Mesenchymal stem cell (in vitro differentiated cells and primary cell): ENCODE measurements around the gene DUOX2.

Experiments
- DNase-seq: peaks from one replicate; pipeline ENCODE4 v3.0.0-alpha.2; 2013
- H2AFZ ChIP-seq: one replicate; pipeline ENCODE4 v1.6.1; 2013; ENCODE audit warnings: low read depth, mild to moderate bottlenecking, control low read depth, inconsistent platforms, low read length, moderate library complexity
- H2AK5ac ChIP-seq: 2 replicates; pipeline ENCODE4 v1.6.1; 2013; ENCODE audit warnings: low read length, moderate library complexity, mild to moderate bottlenecking, inconsistent platforms; ENCODE audit not compliant: severe bottlenecking
- H2BK120ac ChIP-seq: one replicate; pipeline ENCODE4 v1.6.1; 2013; ENCODE audit warnings: low read depth, mild to moderate bottlenecking, inconsistent platforms, low read length, moderate library complexity
- H2BK12ac ChIP-seq, 2 experiments: one replicate each; pipeline ENCODE4 v1.6.1; 2013; ENCODE audit warnings: inconsistent platforms in 2 of 2, low read length in 2 of 2, mild to moderate bottlenecking in 2 of 2, moderate library complexity in 2 of 2, control low read depth in 1 of 2
- H2BK15ac ChIP-seq: one replicate; pipeline ENCODE4 v1.6.1; 2013; ENCODE audit warnings: mild to moderate bottlenecking, low read depth, inconsistent platforms; ENCODE audit not compliant: poor library complexity, severe bottlenecking
- H2BK5ac ChIP-seq: 2 replicates; pipeline ENCODE4 v1.6.1; 2013; ENCODE audit warnings: low read depth, mild to moderate bottlenecking, low read length, control low read depth, inconsistent platforms; ENCODE audit not compliant: poor library complexity, severe bottlenecking
- H3K14ac ChIP-seq, 2 experiments: one replicate each; pipeline ENCODE4 v1.6.1; 2013; ENCODE audit warnings: inconsistent platforms in 2 of 2, low read length in 2 of 2, control low read depth in 1 of 2, mild to moderate bottlenecking in 1 of 2, moderate library complexity in 1 of 2
- H3K18ac ChIP-seq, 2 experiments: one replicate each; pipeline ENCODE4 v1.6.1; 2013; ENCODE audit warnings: inconsistent platforms in 2 of 2, low read length in 2 of 2, control low read depth in 1 of 2, low read depth in 1 of 2, mild to moderate bottlenecking in 1 of 2
- H3K23ac ChIP-seq, 2 experiments: one replicate each; pipeline ENCODE4 v1.6.1; 2013; ENCODE audit warnings: inconsistent platforms in 2 of 2, low read length in 2 of 2, mild to moderate bottlenecking in 2 of 2, moderate library complexity in 2 of 2, control low read depth in 1 of 2
- H3K27ac ChIP-seq: 2 replicates; pipeline ENCODE4 v1.5.1; 2013; ENCODE audit warnings: mild to moderate bottlenecking, moderate library complexity, low read length, control low read depth, inconsistent platforms; ENCODE audit not compliant: poor library complexity, severe bottlenecking
- H3K27me3 ChIP-seq, 2 experiments: 2 replicates each; pipeline versions ENCODE4 v1.6.1 to v1.7.0; 2013; ENCODE audit warnings: low read length in 2 of 2, mild to moderate bottlenecking in 2 of 2, moderate library complexity in 2 of 2, control low read depth in 1 of 2, inconsistent platforms in 1 of 2; ENCODE audit not compliant: control insufficient read depth in 1 of 2, insufficient read depth in 1 of 2
- H3K36me3 ChIP-seq, 2 experiments: 2 replicates each; pipeline versions ENCODE4 v1.6.1 to v1.7.0; 2013; ENCODE audit warnings: low read length in 2 of 2, control low read depth in 1 of 2, inconsistent platforms in 1 of 2, low read depth in 1 of 2, mild to moderate bottlenecking in 1 of 2; ENCODE audit not compliant: insufficient read depth in 2 of 2, control insufficient read depth in 1 of 2
- H3K4ac ChIP-seq, 2 experiments: one replicate each; pipeline ENCODE4 v1.6.1; 2013; ENCODE audit warnings: inconsistent platforms in 2 of 2, low read length in 2 of 2, mild to moderate bottlenecking in 2 of 2, moderate library complexity in 2 of 2, control low read depth in 1 of 2, low read depth in 1 of 2
- H3K4me1 ChIP-seq: 2 replicates; pipeline ENCODE4 v1.6.1; 2013; ENCODE audit warnings: low read depth, low read length, control low read depth; ENCODE audit not compliant: control insufficient read depth, insufficient read depth
- H3K4me2 ChIP-seq: 2 replicates; pipeline ENCODE4 v1.6.1; 2013; ENCODE audit warnings: low read length, mild to moderate bottlenecking, inconsistent platforms; ENCODE audit not compliant: poor library complexity, severe bottlenecking
- H3K4me3 ChIP-seq, 2 experiments: 2 replicates each; pipeline versions ENCODE4 v1.5.1 to v1.7.0; 2013; ENCODE audit warnings: low read length in 2 of 2, mild to moderate bottlenecking in 2 of 2, control low read depth in 1 of 2, low read depth in 1 of 2; ENCODE audit not compliant: insufficient read depth in 1 of 2
- H3K79me1 ChIP-seq: replicated peaks from 2 replicates; pipeline ENCODE4 v1.6.1; 2013; ENCODE audit warnings: mild to moderate bottlenecking, control low read depth, low read length, inconsistent platforms; ENCODE audit not compliant: poor library complexity, severe bottlenecking
- H3K9ac ChIP-seq: 2 replicates; pipeline ENCODE4 v1.7.0; 2013; ENCODE audit warnings: mild to moderate bottlenecking, low read length, moderate library complexity
- H3K9me3 ChIP-seq: 2 replicates; pipeline ENCODE4 v1.7.0; 2013; ENCODE audit warnings: mild to moderate bottlenecking, low read length; ENCODE audit not compliant: control insufficient read depth
- H4K8ac ChIP-seq: one replicate; pipeline ENCODE4 v1.6.1; 2013; ENCODE audit warnings: inconsistent platforms, mild to moderate bottlenecking, low read length, moderate library complexity
- H4K91ac ChIP-seq: one replicate; pipeline ENCODE4 v1.6.1; 2013; ENCODE audit warnings: mild to moderate bottlenecking, low read length, inconsistent platforms
- WGBS: methylation state at CpG from one replicate; pipeline ENCODE4 v1.1.7; 2013; ENCODE audit warnings: mixed read lengths; 5-methylcytosine and 5-hydroxymethylcytosine counted together

Gene DUOX2

GRCh38 chr15:45117308-45118130 is 3.5 kb upstream of the DUOX2 start:
- DNase-seq: no peak
- Histone ChIP-seq H2BK5ac (no peak overlapping the region), H3K4me1 (peaks cover 28% of the 10 kb centered on the region), H2BK12ac (no peak overlapping the region), H3K36me3 (no peaks in the 10 kb centered on the region), H3K79me1 (no peaks in the 10 kb centered on the region), H2BK15ac (no peak overlapping the region), H3K4me3 (peak overlapping the region in 1 of 2 experiments; percentile 52), H3K9ac (peak overlapping the region; percentile 30), H2AK5ac (no peak overlapping the region), H3K18ac (no peak overlapping the region), H2AFZ (no peak overlapping the region), H4K8ac (no peak overlapping the region), H3K23ac (no peak overlapping the region), H3K14ac (no peak overlapping the region), H3K27me3 (peaks cover 63 to 68% of the 10 kb centered on the region in 2 experiments), H2BK120ac (no peak overlapping the region), H3K27ac (no peak overlapping the region), H3K4ac (no peak overlapping the region), H3K9me3 (no peaks in the 10 kb centered on the region), H3K4me2 (no peak overlapping the region), H4K91ac (no peak overlapping the region)
- 30% methylated on average over 30 of the region's 33 CpGs for WGBS

DNA sequence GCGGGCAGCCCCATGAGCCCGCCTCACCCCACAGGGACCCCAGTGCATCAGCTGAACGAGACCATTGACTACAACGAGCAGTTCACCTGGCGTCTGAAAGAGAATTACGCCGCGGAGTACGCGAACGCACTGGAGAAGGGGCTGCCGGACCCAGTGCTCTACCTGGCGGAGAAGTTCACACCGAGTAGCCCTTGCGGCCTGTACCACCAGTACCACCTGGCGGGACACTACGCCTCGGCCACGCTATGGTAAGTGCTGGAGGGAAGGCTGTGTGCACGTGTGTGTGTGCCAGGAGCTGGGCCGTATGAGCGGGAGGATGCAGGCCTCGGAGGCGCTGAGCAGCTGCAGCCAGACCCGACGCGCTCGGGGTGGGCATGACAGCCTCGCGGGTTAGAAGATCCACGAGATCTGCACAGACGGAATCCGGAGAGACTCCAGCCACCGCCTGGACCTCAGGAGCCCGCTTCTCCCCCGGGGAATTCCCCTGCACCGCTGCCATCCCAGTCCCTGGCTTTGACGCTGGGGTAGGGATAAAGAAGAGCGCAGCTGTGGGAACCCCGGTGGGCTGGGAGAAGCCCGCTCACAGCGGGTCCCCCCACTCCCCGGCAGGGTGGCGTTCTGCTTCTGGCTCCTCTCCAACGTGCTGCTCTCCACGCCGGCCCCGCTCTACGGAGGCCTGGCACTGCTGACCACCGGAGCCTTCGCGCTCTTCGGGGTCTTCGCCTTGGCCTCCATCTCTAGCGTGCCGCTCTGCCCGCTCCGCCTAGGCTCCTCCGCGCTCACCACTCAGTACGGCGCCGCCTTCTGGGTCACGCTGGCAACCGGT is 2.7 kb upstream of the DUOX2 start:
- no peaks in the 10 kb centered on the region for H3K9me3 ChIP-seq
- no peak overlapping the region for H3K27ac ChIP-seq
- no peaks in the 10 kb centered on the region for H3K36me3 ChIP-seq
- no peak overlapping the region for H3K4ac ChIP-seq
- no peak overlapping the region for H3K4me2 ChIP-seq
- peak; percentile 18 for DNase-seq
- WGBS: 10% methylated on average over 62 of the region's 65 CpGs
- H4K8ac ChIP-seq: no peak overlapping the region
- H2AK5ac ChIP-seq: no peak overlapping the region
- no peaks in the 10 kb centered on the region for H3K79me1 ChIP-seq
- no peak overlapping the region for H2AFZ ChIP-seq
- H3K23ac ChIP-seq: no peak overlapping the region
- H3K27me3 ChIP-seq: peaks cover 71 to 76% of the 10 kb centered on the region in 2 experiments
- H2BK15ac ChIP-seq: no peak overlapping the region
- H3K4me1 ChIP-seq: peaks cover 28% of the 10 kb centered on the region
- no peak overlapping the region for H4K91ac ChIP-seq
- H2BK12ac ChIP-seq: no peak overlapping the region
- no peak overlapping the region for H3K4me3 ChIP-seq
- H3K14ac ChIP-seq: no peak overlapping the region
- no peak overlapping the region for H3K18ac ChIP-seq
- no peak overlapping the region for H2BK5ac ChIP-seq
- H3K9ac ChIP-seq: no peak overlapping the region
- no peak overlapping the region for H2BK120ac ChIP-seq

GRCh38 chr15:45116006-45116481 is 2.1 kb upstream of the DUOX2 start:
- no peaks in the 10 kb centered on the region for H3K36me3 ChIP-seq
- no peak overlapping the region for H2BK120ac ChIP-seq
- H3K4me2 ChIP-seq: no peak overlapping the region
- no peaks in the 10 kb centered on the region for H3K9me3 ChIP-seq
- H2AK5ac ChIP-seq: no peak overlapping the region
- no peak overlapping the region for H3K23ac ChIP-seq
- 19% methylated on average over 13 of the region's 19 CpGs for WGBS
- no peak overlapping the region for H3K4me3 ChIP-seq
- no peaks in the 10 kb centered on the region for H3K79me1 ChIP-seq
- no peak overlapping the region for H2BK5ac ChIP-seq
- no peak overlapping the region for H4K8ac ChIP-seq
- no peak for DNase-seq
- H3K18ac ChIP-seq: no peak overlapping the region
- no peak overlapping the region for H3K14ac ChIP-seq
- no peak overlapping the region for H3K9ac ChIP-seq
- no peak overlapping the region for H3K27ac ChIP-seq
- H3K4me1 ChIP-seq: peaks cover 28% of the 10 kb centered on the region
- no peak overlapping the region for H2AFZ ChIP-seq
- no peak overlapping the region for H4K91ac ChIP-seq
- H3K4ac ChIP-seq: no peak overlapping the region
- H3K27me3 ChIP-seq: peaks cover 72 to 78% of the 10 kb centered on the region in 2 experiments
- no peak overlapping the region for H2BK12ac ChIP-seq
- no peak overlapping the region for H2BK15ac ChIP-seq

DNA sequence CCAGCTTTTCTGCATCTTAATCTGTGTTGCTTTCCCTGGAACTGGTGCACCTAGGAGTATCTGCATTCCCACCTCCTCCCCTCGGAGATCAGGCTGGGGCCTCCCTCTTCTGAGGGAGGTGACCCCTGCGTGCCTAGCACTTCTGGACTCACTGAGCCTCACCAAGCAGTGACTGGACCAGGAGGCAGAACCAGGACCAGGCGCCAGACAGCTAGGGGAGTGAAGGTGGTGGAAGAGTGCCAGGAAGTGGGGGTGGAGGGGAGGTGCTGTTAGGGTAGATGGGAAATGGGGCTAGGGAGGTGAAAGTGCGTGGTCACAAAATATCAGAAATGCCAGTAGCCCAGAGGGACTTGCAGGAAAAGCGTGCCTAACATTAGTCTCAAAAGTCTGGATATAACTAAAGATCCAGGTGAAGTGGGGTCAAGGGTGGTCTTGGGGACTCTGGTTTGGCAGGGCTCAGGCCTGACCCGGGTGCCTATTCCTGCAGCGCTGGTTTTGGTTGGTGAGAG is 1.4 kb upstream of the DUOX2 start:
- Histone ChIP-seq H3K36me3 (no peaks in the 10 kb centered on the region), H3K23ac (no peak overlapping the region), H3K9me3 (no peaks in the 10 kb centered on the region), H3K4me1 (peaks cover 28% of the 10 kb centered on the region), H3K4ac (no peak overlapping the region), H2BK120ac (no peak overlapping the region), H3K4me3 (no peak overlapping the region), H3K27me3 (peaks cover 76 to 81% of the 10 kb centered on the region in 2 experiments), H2BK12ac (no peak overlapping the region), H4K91ac (no peak overlapping the region), H4K8ac (no peak overlapping the region), H2AFZ (no peak overlapping the region), H2AK5ac (no peak overlapping the region), H3K4me2 (no peak overlapping the region), H2BK5ac (no peak overlapping the region), H3K18ac (no peak overlapping the region), H2BK15ac (no peak overlapping the region), H3K14ac (no peak overlapping the region), H3K9ac (no peak overlapping the region), H3K79me1 (no peaks in the 10 kb centered on the region), H3K27ac (no peak overlapping the region)
- DNase-seq: no peak
- 38% methylated on average over 7 of the region's 7 CpGs for WGBS
